Caki2 (cell line): ENCODE results near the gene PGGHG. TPM values are rescaled to one million over a fixed set of nuclear protein-coding genes. Genes with fewer than 3 reads are reported as not detected.

Source experiments
- DNase-seq: peaks from one replicate; pipeline ENCODE4 v3.0.0-alpha.2; 2015; ENCODE audit warnings: low read depth
- in situ Hi-C: cut with HindIII; loops from 2 replicates; pipeline ENCODE4 v1.10.0; 2016; ENCODE audit warnings: low sequenced_read_pairs, low pct_unique_long_range_greater_than_20kb, mixed read lengths
- total RNA-seq: library from RNA; depleted of rRNA; stranded (reverse); fragments of >200 nt; shearing (Covaris generic); gene quantifications from 2 replicates; pipeline ENCODE4 v1.2.3, GENCODE V29; 2014; ENCODE audit warnings: low replicate concordance; rRNA removed

The PGGHG gene
- 7.9 and 11.2 TPM in 2 replicates for total RNA-seq

DNA sequence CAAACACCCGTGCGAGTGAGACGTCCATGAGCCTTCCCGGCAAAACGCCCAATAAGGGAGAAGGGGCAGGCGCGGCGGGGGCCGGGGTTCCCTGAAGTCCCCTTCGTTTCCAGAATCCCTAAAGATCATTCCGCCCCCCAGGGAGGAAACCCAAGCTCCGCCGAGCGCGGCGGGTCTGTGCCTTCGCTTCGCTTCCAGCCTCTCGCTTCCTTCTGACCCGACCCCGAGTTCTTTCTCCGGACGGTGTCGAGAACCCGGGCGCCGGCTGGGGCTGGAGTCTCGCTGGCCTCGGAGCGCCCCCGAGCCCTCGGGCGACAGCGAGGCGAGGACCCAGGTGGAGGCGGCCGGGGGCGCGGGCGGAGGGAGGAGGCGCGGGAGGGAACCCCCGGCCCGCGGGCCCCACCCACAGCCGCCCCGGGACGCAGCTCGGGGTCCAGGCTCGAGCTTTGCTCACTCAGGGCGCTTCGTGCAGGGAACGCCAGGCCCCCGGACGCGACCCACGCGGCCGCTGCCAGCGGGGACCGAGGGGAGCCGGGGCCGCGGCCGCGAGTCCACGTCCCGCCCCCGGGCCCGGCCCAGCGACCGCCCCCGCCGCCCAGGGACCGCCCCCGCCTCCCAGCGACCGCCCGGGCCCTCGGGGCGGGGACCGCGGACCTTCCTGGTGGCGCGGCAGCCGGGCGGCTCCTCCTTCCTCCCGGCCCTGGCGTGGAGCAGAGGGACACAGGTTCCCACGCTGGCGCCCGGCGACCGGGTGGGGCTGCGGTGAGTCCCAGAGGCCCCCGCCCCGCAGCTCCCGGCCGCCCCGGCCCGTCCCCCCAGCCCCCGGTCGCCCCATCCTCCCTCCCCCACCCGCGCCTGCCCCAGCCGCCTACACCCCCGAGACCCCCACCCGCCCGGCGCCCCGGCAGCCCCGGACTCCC lies at the start of gene PGGHG:
Gene PGGHG (plus strand): TSS at position 649 of the 920 bp plus-strand sequence. CDS start 691 bp downstream, outside the sequence.
- in situ Hi-C loops: no loop called here
- no peak for DNase-seq

DNA sequence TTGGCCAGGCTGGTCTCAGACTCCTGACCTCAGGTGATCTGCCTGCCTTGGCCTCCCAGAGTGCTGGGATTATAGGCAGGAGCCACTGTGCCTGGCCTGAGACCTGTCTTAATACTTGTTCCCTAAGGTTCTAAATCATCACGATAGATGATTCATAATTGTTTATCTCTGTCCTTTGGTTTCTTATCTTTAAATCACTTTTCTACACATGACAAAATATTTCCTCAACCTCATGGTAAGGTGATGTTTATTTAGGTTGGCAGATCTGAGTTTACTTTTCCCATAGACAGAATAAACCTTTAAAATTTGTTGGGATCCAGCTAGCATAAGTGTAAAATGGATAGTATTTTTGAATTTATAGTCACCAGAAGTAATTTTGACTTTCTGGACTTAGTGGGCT lies 48.6 kb upstream of the PGGHG start:
- DNase-seq: no peak
- in situ Hi-C loops: no loop called here

DNA sequence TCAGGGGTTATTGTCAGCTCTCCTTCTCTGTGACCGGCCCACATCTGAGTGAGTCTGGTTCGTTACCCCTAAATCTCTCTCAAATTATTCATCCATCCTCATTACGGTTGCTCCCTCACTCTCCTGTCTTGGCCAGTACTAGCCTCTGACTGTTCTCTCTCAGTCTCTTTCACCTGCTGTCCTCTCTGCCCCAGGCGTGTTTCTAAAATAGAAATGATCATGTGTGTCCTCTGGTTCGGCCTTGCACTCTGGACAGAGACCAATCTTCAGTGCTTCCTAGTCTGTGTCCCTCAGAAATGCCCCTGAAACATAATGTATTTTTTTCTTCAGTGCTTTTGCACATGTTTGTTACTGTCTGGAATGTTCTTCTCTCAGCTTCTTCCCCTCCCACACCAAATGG lies 47.3 kb upstream of the PGGHG start:
- DNase-seq: no peak
- in situ Hi-C loops: no loop called here

DNA sequence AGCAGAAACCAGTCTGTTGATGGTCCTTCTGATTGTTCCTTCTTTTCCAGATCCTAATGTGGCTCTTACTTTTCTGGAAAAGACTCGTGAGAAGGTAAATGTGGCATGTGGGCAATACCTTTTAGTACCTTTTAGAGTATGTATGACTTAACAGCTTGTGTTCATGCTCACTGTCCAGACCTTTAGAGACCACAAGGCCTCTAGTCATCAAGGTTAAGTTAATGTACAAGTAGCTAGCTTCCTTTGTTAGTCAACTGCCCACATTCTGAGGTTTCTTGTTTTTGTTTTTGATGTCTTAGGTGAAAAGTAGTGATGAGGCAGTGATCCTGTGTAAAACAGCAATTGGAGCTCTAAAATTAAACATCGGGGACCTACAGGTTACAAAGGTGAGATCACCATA lies 44.5 kb upstream of the PGGHG start:
- no peak for DNase-seq
- in situ Hi-C loops: no loop called here

DNA sequence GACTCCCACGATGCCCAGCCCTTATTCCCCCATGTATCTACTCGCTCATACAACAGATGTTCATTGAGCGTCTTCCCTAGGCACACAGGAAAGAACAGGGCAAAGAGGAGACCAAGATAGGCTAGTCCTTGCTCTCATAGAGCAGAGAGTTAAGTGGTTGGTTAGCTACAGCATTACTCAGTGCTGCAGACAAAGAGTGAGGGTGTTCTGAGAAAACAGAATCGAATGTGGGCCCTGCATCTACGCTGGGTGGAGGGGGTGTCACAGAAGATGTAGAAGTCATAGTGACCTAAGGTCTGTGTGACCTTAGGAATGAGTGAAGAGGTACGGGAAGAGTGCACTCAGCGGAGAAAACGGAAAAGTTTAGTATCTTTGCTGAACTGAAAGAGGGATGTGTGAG lies 39.9 kb upstream of the PGGHG start:
- DNase-seq: no peak
- in situ Hi-C loops: no loop called here

DNA sequence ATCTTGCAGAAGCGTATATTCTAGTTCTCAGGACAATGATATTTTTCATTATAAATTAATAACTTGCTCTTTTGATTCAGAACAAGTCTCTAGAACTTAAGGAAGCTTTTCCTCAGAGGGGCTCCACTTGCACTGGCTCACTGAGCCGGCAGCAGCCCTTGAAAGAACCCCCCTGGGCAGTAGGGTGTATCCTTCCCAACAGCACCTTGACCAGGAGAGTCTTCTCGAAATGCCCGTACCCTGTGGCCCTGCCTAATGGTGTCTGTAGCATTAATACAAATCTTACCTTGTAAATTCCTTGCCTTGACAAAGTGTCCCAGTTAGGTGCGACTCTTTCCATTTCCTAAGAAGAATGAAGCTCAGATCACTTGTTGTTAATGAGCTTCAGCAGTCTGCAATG lies 38.7 kb upstream of the PGGHG start:
- in situ Hi-C loops: no loop called here
- DNase-seq: no peak

DNA sequence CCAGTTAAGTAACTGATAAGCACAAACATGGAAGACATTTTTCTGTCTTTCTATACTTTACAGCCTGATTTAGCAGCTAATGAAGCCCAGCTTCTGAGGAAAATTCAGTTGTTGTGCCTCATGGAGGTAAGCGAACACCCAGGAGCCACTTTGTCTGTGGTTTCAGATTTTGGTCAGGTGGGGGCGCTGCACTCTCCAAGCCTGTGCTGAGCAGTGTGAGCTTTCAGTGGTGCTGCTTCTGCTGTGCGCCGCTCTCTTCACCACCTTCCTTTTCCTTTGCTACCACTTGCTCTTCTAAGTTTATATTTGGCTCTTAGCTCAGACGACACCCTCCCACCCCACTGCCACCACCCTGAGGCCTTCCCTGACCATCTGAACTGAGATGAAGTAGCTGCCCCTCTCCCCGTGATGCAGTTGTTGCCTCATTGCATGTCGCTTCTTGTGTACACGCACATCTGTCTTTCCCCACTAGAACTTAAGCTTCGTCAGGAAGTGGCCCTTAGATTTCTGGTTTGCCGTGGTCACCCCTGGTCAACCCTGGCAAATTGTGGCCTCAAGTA lies 38.1 kb upstream of the PGGHG start:
- no peak for DNase-seq
- in situ Hi-C loops: no loop called here

DNA sequence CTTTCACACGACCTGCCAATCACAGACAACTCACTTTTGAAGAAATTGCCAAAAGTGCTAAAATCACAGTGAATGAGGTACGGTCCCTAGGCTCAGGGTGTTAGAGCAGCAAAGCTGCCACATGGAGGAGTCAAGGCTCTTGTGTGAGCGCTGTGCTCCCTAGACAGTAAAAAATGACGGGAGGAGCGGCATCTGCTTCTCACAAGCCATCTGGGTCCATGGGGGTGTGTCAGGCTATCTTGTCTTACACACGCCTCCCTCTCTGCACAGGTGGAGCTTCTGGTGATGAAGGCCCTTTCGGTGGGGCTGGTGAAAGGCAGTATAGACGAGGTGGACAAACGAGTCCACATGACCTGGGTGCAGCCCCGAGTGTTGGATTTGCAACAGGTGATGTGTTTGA lies 37.4 kb upstream of the PGGHG start:
- no peak for DNase-seq
- in situ Hi-C loops: no loop called here

DNA sequence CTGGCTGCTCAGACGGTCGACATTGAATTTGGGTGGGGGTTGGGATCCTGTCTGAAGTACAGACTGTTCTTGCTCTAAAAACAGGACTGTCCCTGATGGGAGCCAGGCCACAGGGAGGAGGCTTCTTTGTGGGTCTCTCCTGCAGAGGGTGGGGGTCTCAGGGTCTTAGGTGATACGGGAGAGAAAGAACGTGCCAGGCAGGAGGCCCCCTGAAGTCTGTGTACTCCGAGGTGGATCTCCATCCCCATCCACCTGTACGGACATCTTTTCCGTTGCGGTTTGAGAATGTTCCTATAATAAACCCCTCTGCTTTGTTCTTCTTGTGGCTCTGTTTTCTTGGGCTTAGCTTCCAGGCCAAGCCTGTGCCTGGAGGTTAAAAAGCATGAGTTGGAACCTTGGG lies 36.3 kb upstream of the PGGHG start:
- DNase-seq: no peak
- in situ Hi-C loops: no loop called here

DNA sequence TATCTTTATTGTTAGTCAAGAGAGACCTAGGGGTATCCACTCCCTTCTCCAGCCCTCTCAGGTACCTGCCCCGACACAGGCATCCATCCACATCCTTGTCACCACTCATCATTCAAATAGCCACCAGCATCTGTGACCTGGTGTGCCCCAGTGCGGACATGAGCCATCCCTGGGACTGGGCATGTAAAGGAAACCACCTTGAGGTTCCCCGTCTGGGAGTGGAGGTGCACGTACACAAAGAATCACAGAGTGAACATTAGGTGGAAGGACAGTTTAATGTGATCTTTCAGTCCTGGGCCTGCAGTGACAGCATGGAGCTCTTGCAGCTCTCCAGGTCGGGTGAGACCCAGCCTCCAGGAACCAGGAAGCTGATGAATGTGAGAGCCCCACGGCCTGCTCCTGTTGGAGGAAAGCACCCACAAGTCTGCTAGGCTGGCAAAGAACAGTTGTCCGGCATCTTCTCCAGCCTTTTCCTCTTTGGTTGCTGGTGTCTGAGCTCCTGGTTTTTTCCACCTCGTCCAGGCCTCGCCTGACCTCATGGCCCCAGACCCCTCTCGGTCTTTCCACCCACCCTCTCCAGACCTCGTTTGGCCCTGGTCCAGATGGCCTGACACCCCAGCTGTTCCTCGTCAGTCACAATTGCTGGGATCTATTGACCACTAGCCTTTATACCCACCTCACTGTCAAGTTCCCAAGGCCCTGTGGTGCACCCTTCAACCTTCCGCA lies 35.6 kb upstream of the PGGHG start:
- in situ Hi-C loops: no loop called here
- DNase-seq: no peak

DNA sequence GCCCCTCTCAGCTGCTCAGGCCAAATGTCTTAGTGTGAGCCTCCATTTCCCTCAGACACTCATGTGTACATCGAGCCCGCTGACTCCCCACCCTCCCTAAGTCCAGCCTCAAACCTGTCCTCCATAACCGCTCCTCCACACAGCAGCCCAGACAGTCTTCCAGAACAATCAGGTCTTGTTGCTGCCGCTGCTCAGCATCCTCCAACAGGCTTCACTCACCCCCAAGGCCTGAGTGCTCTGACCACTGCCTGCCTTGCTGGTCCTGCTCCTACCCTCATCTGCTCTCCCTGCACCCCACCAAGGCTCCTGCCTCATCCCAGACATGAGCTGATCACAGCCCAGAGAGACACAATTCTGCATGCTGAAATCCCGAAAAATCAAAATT lies 35.0 kb upstream of the PGGHG start:
- in situ Hi-C loops: no loop called here
- DNase-seq: no peak

DNA sequence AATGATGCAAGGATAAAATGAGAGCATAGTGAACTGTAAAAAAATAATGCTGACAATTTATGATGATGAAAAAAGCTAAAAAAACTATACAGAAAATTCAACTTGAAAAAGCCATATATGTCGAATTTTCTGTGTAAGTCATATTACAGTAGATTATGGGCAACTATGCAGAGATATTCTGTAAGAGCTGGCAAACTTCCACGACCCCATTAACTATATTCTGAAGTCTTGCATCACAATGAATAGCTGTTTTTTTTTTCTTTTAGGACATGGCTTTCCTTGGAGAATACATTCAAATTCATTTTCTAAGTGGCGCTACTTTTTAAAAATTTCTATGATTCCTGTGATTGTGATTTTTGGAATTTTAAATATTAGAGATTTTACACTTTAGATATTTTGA lies 33.8 kb upstream of the PGGHG start:
- no peak for DNase-seq
- in situ Hi-C loops: no loop called here

DNA sequence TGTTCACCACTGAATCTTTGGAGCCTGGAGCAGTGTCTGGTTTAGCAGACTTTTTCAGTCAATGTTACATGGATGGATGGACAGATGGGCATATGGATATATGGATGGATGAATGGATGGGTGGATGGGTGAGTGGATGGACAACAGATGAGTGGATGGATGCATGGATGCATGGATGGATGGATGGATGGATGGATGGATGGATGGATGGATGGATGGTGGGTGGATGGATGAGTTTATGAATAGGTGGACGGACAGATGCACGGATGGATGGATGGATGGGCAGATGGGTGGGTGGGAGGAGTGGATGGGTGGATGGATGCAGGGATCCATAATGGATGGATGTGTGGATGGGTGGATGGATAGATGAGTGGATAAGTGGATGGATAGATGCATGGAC lies 33.1 kb upstream of the PGGHG start:
- in situ Hi-C loops: no loop called here
- no peak for DNase-seq

DNA sequence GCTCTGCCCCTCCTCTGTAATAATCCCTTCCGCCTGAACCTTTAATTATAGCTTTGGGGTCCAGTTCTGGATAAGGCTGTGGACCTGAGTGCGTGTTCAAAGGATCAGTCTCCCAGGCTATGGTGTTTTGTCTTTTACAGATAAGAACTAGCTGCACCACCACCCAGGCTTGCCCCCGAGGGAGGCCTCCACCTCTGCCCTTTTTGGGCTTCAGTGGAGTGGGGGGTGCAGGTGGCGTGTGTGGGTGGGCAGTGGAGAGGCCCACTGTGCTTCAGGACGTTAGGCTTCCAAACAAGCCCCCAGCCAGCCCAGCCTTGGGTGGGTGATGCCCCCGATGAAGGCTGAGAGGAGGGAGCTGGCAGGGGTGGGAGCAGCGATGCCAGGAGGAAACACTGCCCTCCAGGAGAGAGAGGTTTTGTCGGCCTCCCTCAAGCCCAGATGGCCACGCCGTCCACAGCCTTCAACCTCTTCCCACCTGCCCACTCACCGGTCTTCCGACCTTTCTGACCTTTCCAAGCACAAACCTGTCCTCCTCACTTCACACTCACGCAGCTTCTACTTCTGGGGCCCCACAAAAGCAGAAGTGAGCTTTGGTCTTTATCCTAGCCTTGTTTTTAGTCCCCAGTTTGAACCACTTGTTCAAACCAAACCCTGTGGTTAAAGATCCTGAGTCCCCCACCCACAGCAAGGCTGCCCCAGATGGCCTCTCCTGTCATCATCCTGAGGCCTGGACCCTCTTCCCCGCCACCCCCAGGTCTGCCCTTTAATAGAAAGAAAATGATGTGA lies 31.8 kb upstream of the PGGHG start:
- in situ Hi-C loops: no loop called here
- no peak for DNase-seq

DNA sequence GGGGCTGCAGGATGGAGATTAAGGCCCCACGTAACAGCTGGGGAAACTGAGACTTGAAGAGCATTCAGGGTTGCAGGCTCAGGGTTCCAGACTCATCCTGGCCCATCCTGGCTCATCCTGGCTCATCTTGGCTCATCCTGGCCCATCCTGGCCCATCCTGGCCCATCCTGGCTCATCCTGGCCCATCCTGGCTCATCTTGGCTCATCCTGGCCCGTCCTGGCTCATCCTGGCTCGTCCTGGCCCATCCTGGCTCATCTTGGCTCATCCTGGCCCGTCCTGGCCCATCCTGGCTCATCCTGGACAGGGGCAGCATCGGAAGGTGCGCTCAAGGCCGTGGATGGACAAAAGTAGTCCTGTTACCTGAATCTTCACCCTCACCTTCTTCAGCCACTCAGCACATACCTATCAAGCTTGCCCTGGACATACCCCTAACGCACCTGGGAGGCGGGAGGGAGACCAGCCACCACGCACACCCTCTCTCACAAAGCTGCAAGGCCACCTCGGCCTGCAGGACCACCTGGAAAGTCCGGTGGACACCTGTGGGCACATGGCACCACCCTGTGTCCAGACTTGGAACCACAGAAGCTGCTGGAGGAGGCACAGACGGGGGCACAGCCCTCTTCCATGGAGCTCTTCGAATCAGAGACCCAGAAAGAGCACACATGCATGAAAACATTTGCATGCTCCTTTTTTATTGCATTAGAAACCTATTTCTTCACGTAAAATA lies 31.0 kb upstream of the PGGHG start:
- in situ Hi-C loops: no loop called here

DNA sequence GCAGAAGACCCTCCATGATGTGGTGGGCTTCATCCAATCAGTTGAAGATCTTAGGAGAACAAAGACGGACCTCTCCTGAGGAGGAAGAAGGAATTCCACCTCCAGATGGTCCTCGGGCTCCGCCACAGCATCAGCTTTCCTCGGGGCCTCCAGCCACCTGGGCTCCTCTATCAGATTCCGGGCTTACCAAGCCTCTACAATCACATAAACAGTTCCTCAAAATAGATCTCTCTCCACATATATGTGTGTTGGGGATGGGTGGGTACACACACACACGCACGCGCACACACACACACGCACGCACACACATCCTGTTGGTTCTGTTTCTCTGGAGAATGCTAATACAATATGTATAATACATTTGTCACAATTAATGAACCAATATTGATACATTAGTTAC lies 29.5 kb upstream of the PGGHG start:
- in situ Hi-C loops: no loop called here
- DNase-seq: no peak

More for the DNA sequence above, 31.0 kb upstream of the PGGHG start:
- DNase-seq: no peak

DNA sequence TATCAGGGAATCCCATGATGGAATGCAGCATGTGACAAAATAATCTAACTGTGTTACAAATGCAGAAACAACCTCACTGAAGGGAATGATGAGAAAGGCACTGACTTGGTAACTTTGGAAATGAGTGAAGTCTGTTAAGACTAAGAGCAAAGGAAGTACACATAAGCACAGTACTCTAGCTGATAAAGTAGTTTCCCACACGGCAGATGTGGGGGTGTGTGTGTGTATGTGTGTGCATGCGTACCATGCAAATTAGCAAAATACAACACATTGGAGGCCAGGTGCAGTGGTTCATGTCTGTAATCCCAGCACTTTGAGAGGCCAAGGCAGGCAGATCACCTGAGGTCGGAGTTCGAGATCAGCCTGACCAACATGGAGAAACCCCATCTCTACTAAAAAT lies 27.3 kb upstream of the PGGHG start:
- no peak for DNase-seq
- in situ Hi-C loops: no loop called here
